Breast epithelium (tissue), 4 donors: ENCODE results near the gene TSFM. TPM values are rescaled to one million over a fixed set of nuclear protein-coding genes. Genes with fewer than 3 reads are reported as not detected.

Experiments
- DNase-seq, 2 donors: peaks; one replicate each; pipeline ENCODE4 v3.0.0-alpha.2; 2019; ENCODE audit warnings: low spot score in 2 of 2
- H3K27ac ChIP-seq, 2 donors: fragments of 200-600 bp; sonication (generic) in 1 of 2; one replicate each; pipeline ENCODE4 v1.5.1; 2016 to 2019; ENCODE audit warnings: mild to moderate bottlenecking in 1 of 2
- H3K27me3 ChIP-seq, 2 donors: fragments of 200-600 bp; sonication (generic) in 1 of 2; one replicate each; pipeline versions ENCODE4 v1.5.1 to v1.6.0; 2017 to 2019; ENCODE audit warnings: control low read depth in 1 of 2, mild to moderate bottlenecking in 1 of 2
- H3K36me3 ChIP-seq: fragments of 200-600 bp; one replicate; pipeline ENCODE4 v1.5.1; 2019
- H3K4me1 ChIP-seq, 2 donors: fragments of 200-600 bp; sonication (generic); one replicate each; pipeline ENCODE4 v1.5.1; 2016 to 2019; ENCODE audit warnings: control low read depth in 1 of 2
- H3K4me3 ChIP-seq, 3 donors: fragments of 200-600 bp; sonication (generic); 1 replicate in 2 of 3; 2 replicates in 1 of 3; pipeline ENCODE4 v1.5.1; 2016 to 2019; ENCODE audit warnings: mild to moderate bottlenecking in 3 of 3, moderate library complexity in 2 of 3
- H3K9me3 ChIP-seq, 2 donors: fragments of 200-600 bp; sonication (generic) in 1 of 2; one replicate each; pipeline ENCODE4 v1.5.1; 2016 to 2019; ENCODE audit warnings: control low read depth in 1 of 2
- POLR2A ChIP-seq: fragments of 450-650 bp; IDR thresholded peaks from one replicate; pipeline ENCODE4 v1.6.1; 2016; ENCODE audit warnings: antibody characterized with exemption, mild to moderate bottlenecking, moderate library complexity
- POLR2AphosphoS5 ChIP-seq, 3 donors: sonication (generic); formaldehyde crosslinking; IDR thresholded peaks; one replicate each; pipeline ENCODE4 v1.6.1; 2017; ENCODE audit warnings: antibody characterized with exemption in 3 of 3
- intact Hi-C: fragments of 100-400 bp; cut with DNase I; formaldehyde crosslinking; loops from one replicate; pipeline ENCODE4 v1.15.1; 2023; ENCODE audit warnings: low total_unique reads
- total RNA-seq, 3 donors: library from RNA; depleted of rRNA; stranded (reverse); fragments of >200 nt; gene quantifications; one replicate each; pipeline ENCODE4 v1.1.0, GENCODE V29; 2016
- TF ChIP-seq, protein P1 (sequence below), 3 donors: fragments of 450-650 bp; IDR thresholded peaks; one replicate each; pipeline ENCODE4 v1.5.1; 2016 to 2017; ENCODE audit warnings: antibody characterized with exemption in 3 of 3, mild to moderate bottlenecking in 3 of 3, moderate library complexity in 3 of 3

TSFM gene
- total RNA-seq, 3 donors from 2014 or later, result 17.9 to 30.8 (median 27.2) TPM

DNA sequence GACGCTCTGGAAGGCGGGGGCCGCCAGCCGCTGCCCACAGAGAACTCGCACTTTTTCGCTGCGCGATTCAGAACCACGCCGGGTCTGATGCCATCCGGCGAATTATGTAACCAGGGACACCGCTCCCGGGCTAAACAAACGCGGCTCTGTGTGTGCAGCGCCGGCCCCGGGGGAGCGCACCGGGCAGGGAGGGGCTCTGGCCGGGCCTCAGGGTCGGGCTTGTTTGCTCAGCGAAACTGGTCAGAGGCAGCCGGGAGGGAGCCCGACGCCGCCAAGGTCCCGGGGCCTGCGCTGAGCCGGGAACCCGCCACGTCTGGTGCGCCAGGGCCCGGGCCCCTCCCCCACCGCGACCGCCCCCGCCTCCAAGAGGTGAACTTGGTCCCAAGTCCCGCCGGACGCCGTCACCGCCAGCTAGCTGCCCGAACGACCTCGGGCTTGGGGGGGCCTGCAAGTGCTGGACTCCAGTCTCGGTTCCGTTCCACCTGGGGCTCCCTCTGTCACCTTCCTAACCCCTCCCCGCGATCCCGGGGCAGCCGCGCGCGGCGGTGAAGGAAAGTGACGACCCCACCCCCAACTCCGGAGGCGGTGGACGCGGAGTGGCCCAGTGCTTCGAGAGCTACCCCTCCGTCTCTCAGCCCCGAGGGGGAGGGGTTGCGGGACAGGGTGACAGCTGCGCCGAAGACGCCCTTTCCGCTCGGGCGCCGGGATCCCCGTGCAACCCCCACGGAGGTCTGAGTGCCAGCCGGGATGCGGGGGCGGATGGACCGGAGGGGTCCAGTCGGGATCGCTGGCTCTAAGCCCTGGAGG is 63.1 kb downstream of the TSFM start:
- Histone ChIP-seq H3K27ac (peak overlapping the region; percentile 99 to 100), H3K27me3 (no peaks in the 10 kb centered on the region), H3K4me3 (peak overlapping the region; percentile 80 to 100 (median 97)), H3K4me1 (peaks cover under 1 to 29% of the 10 kb centered on the region in 2 donors), H3K9me3 (no peaks in the 10 kb centered on the region), H3K36me3 (no peaks in the 10 kb centered on the region)
- DNase-seq, result peak; percentile 73 to 91
- TF ChIP-seq POLR2AphosphoS5 (IDR thresholded peaks at IDR 0.05) (peak; percentile 20 to 57 (median 43)), POLR2A (peak; percentile 10)
- TF ChIP-seq, protein P1, sequence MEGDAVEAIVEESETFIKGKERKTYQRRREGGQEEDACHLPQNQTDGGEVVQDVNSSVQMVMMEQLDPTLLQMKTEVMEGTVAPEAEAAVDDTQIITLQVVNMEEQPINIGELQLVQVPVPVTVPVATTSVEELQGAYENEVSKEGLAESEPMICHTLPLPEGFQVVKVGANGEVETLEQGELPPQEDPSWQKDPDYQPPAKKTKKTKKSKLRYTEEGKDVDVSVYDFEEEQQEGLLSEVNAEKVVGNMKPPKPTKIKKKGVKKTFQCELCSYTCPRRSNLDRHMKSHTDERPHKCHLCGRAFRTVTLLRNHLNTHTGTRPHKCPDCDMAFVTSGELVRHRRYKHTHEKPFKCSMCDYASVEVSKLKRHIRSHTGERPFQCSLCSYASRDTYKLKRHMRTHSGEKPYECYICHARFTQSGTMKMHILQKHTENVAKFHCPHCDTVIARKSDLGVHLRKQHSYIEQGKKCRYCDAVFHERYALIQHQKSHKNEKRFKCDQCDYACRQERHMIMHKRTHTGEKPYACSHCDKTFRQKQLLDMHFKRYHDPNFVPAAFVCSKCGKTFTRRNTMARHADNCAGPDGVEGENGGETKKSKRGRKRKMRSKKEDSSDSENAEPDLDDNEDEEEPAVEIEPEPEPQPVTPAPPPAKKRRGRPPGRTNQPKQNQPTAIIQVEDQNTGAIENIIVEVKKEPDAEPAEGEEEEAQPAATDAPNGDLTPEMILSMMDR (IDR thresholded peaks at IDR 0.05), result no peak
- intact Hi-C loops, result loop anchor here (1.0 kb wide), 1 partner anchor 16 kb away; no protein-coding TSS in a partner anchor

DNA sequence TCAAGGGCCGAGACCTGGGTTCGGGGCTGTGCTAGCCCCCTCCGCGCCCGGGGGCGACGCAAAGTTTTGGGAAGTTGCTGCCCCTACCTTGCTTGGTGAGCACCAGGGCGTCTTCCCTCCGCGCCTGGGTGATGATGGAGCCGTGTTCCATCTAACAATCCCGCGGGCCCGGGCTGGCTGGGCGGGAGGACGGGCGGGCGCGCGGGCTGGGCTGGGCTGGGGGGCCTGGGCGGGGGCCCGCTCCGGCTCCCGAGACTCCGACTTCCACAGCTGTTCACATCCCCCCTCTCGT is 63.6 kb downstream of the TSFM start:
- DNase-seq, result no peak
- Histone ChIP-seq H3K4me1 (peaks cover 0 to 23% of the 10 kb centered on the region in 2 donors), H3K36me3 (no peaks in the 10 kb centered on the region), H3K4me3 (peak overlapping the region; percentile 80 to 100 (median 97)), H3K9me3 (no peaks in the 10 kb centered on the region), H3K27ac (peak overlapping the region; percentile 99 to 100), H3K27me3 (no peaks in the 10 kb centered on the region)
- TF ChIP-seq POLR2A, result no peak
- TF ChIP-seq, protein P1 (IDR thresholded peaks at IDR 0.05), result no peak
- no peak for TF ChIP-seq POLR2AphosphoS5 (IDR thresholded peaks at IDR 0.05)
- intact Hi-C loops, result loop anchor here (1.0 kb wide), 1 partner anchor 15 kb away; no protein-coding TSS in a partner anchor

DNA sequence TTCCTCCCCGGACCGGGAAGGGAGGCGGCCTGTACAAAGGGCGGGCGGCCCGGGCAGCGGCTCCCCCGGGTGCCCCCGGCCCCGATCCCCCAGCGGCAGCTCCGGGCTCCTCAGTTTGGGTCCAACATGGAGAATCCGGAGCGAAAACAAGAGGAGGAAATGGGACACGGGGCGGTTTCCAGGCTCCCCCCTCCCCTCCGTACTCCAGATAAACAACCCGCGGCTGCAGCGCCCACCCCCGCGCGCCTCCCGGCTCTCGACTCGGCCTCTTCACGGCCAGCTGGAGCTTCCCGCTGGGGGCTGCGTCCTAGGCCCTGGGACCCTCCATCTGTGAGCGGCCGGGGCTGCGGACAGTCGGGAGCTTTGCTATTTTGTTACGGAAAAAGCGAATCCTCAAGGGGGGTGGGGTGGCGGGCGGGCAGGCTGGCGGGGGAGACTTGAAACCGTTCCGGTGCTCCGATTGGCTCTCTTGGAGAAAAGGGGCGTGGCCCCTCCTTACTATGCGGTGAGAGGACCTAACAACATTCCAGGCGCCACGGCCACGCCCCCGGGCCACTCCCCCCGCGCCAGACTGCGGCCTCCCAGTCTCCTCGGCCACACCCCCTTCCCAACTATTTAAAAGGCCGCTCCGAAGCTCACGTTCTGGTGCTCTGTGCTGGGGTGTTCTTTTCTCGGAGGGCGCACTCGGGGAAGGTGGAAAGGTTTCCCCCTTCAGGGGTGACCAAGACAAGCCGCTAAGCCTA is 64.2 kb downstream of the TSFM start, which contains the start of gene CTDSP2:
CTDSP2 (minus strand) TSS at position 153 of the 743 bp plus-strand sequence. CDS start 294 bp downstream, outside the sequence.
- intact Hi-C loops, result loop anchor here (1.0 kb wide), 1 partner anchor 15 kb away; no protein-coding TSS in a partner anchor
- Histone ChIP-seq H3K4me3 (peak within 1 kb of the TSS; percentile 80 to 100 (median 97)), H3K9me3 (no peaks in the 10 kb centered on the region), H3K4me1 (peaks cover 0 to 18% of the 10 kb centered on the region in 2 donors), H3K27ac (peak within 1 kb of the TSS; percentile 99 to 100), H3K27me3 (no peaks in the 10 kb centered on the region), H3K36me3 (no peaks in the 10 kb centered on the region)
- TF ChIP-seq POLR2A, result peak; percentile 34
- TF ChIP-seq POLR2AphosphoS5 (IDR thresholded peaks at IDR 0.05), result peak; percentile 44 to 74 (median 44)
- TF ChIP-seq, protein P1 (IDR thresholded peaks at IDR 0.05), result peak in 1 of 3 donors; percentile 26
- DNase-seq, result peak; percentile 100

Other genes starting within 250 kb of the TSFM start
- gene DCTN2, start 235.6 kb upstream of the TSFM start, total RNA-seq, result 100 to 1,000 TPM; 108 to 138 (median 131) TPM
- gene KIF5A, start 232.7 kb upstream of the TSFM start, total RNA-seq, result 1 to 10 TPM in 1 of 3 donors, under 1 TPM in 1, not detected in 1; 0.98 to 1.2 TPM
- 10 to 100 TPM; 13.8 to 26.9 (median 24.6) TPM for gene PIP4K2C, start 191.6 kb upstream of the TSFM start, total RNA-seq
- 10 to 100 TPM in 2 of 3 donors, 1 to 10 TPM in 1; 3.0 to 35.1 (median 25.9) TPM for gene DTX3, start 178.0 kb upstream of the TSFM start, total RNA-seq
- gene ARHGEF25, start 171.4 kb upstream of the TSFM start, total RNA-seq, result 10 to 100 TPM in 2 of 3 donors, 1 to 10 TPM in 1; 8.3 to 28.2 (median 19.2) TPM
- 1 to 10 TPM; 1.1 to 2.6 (median 1.2) TPM for gene B4GALNT1, start 149.6 kb upstream of the TSFM start, total RNA-seq
- 100 to 1,000 TPM; 184 to 431 (median 213) TPM for gene OS9, start 88.7 kb upstream of the TSFM start, total RNA-seq
- gene AGAP2, start 44.0 kb upstream of the TSFM start, total RNA-seq, result 1 to 10 TPM; 1.2 to 1.8 (median 1.6) TPM
- 100 to 1,000 TPM in 1 of 3 donors, 10 to 100 TPM in 2; 55.5 to 107 (median 73.1) TPM for gene TSPAN31, start 37.7 kb upstream of the TSFM start, total RNA-seq
- 100 to 1,000 TPM; 105 to 136 (median 109) TPM for gene CDK4, start 30.5 kb upstream of the TSFM start, total RNA-seq
- gene MARCHF9, start 27.7 kb upstream of the TSFM start, total RNA-seq, result 1 to 10 TPM; 6.9 to 9.8 (median 7.5) TPM
- 1 to 10 TPM in 1 of 3 donors, under 1 TPM in 2; 0.33 to 2.2 (median 0.48) TPM for gene CYP27B1, start 15.7 kb upstream of the TSFM start, total RNA-seq
- 10 to 100 TPM in 1 of 3 donors, 1 to 10 TPM in 2; 4.8 to 12.6 (median 8.2) TPM for gene METTL1, start 10.7 kb upstream of the TSFM start, total RNA-seq
- 10 to 100 TPM; 15.7 to 18.1 (median 16.5) TPM for gene EEF1AKMT3, start 10.2 kb upstream of the TSFM start, total RNA-seq
- gene AVIL, start 35.9 kb downstream of the TSFM start, total RNA-seq, result 10 to 100 TPM in 1 of 3 donors, 1 to 10 TPM in 2; 3.8 to 17.7 (median 8.8) TPM
- gene CTDSP2, start 63.9 kb downstream of the TSFM start, total RNA-seq, result 100 to 1,000 TPM; 144 to 175 (median 167) TPM
- gene ATP23, start 158.8 kb downstream of the TSFM start, total RNA-seq, result 10 to 100 TPM in 2 of 3 donors, 1 to 10 TPM in 1; 6.4 to 33.1 (median 13.4) TPM